ENCODE data around the gene MAP1LC3B.
"Not testable (repeated sequence)": the region's sequence is repeated elsewhere in the genome, so short reads cannot be mapped to it uniquely, and the experiment has no call there.

The MAP1LC3B gene

DNA sequence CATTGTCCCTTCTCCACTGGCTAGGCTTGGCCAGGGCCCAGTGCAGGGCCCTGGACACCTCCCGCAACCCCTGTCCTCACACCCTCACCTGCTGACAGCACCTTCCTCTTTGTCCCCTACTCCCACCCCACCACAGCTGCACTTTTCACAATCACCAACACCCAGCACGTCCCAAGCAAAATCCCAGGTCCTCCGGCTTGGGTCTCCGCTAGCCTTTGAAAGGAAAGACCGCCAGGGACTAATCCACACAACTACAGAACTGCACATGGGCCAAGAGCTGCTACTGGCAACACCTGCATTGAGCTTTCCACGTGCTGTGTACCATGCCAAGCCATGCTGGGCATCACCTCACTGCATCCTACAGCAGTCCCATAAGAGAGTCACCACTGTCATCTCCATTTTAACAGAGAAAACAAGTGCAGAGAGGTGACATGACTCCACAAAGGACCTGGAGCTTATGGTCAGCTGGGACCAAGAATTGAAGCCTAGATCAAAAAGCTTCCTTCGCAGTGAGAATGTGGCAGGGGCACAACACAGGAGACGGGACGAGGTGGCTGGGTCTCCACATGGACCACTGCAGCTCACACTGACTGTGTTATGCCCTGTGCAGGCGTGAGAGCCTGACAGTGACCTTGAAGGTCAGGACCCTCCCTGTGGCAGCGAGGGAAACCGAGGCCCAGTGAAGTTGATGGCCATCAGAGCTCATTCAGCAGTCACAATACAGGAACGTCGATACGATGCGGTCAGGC, 31.1 kb upstream of the MAP1LC3B start:
- no peak for DNase-seq (ENCODE audit: low spot score)
- TF ChIP-seq, protein P1, sequence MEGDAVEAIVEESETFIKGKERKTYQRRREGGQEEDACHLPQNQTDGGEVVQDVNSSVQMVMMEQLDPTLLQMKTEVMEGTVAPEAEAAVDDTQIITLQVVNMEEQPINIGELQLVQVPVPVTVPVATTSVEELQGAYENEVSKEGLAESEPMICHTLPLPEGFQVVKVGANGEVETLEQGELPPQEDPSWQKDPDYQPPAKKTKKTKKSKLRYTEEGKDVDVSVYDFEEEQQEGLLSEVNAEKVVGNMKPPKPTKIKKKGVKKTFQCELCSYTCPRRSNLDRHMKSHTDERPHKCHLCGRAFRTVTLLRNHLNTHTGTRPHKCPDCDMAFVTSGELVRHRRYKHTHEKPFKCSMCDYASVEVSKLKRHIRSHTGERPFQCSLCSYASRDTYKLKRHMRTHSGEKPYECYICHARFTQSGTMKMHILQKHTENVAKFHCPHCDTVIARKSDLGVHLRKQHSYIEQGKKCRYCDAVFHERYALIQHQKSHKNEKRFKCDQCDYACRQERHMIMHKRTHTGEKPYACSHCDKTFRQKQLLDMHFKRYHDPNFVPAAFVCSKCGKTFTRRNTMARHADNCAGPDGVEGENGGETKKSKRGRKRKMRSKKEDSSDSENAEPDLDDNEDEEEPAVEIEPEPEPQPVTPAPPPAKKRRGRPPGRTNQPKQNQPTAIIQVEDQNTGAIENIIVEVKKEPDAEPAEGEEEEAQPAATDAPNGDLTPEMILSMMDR (IDR thresholded peaks at IDR 0.05; ENCODE audit: extremely low read depth, missing control alignments) = no peak

DNA sequence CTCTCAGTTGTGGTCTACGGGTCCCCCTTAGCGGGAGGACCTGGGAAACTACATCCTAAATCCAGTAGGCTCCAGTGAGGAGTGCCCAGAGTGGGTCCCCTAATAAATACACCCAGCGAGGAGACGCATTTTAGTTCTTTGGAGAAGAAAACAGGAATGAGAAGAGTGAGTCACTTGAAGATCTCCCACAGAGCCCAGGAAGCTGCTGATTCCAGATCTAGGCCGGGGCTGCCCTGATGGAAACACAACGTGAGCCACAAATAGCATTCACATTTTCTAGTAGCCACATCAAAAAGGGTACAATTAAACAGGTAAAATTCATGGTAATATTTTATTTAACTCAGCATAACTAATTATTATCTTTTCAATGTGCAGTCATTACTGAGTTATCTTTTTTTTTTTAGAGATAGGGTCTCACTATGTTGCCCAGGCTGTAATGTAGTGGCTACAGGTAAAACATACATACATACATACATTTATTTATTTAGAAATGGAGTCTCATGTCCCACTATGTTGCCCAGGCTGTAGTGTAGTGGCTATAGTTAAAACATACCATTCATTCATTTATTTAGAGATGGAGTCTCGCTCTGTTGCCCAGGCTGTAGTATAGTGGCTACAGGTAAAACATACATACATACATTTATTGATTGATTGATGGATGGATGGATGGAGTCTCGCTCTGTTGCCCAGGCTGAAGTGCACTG, 30.1 kb upstream of the MAP1LC3B start:
- no peak for DNase-seq (ENCODE audit: low spot score)
- TF ChIP-seq, protein P1 (IDR thresholded peaks at IDR 0.05; ENCODE audit: extremely low read depth, missing control alignments) = no peak

DNA sequence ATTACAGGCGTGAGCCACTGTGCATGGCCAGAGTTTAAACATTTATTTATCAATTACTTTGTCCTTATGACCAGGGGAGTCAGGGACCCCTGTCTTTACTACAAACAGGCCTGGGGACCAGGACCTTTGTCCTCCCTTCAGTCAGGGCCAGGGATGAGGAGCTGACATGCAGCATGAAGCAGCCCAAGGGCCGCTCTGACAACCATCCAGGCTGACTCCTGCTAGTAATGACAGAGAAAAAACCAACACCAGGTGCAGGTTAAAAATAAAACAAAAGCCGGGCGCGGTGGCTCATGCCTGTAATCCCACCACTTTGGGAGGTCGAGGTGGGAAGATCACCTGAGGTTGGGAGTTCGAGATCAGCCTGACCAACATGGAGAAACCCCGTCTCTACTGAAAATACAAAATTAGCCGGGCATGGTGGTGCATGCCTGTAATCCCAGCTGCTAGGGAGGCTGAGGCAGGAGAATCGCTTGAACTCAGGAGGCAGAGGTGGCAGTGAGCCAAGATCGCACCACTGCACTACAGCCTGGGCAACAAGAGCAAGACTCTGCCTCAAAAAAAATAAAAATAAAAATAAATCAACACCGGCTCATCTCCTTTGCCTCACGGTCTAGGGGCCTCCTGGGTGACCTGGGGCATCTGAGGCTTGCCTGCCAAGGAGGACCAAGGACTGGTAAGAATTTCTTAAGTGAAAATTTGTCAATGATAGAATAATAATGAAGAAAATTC, 29.1 kb upstream of the MAP1LC3B start:
- not testable (repeated sequence) for DNase-seq (ENCODE audit: low spot score)

DNA sequence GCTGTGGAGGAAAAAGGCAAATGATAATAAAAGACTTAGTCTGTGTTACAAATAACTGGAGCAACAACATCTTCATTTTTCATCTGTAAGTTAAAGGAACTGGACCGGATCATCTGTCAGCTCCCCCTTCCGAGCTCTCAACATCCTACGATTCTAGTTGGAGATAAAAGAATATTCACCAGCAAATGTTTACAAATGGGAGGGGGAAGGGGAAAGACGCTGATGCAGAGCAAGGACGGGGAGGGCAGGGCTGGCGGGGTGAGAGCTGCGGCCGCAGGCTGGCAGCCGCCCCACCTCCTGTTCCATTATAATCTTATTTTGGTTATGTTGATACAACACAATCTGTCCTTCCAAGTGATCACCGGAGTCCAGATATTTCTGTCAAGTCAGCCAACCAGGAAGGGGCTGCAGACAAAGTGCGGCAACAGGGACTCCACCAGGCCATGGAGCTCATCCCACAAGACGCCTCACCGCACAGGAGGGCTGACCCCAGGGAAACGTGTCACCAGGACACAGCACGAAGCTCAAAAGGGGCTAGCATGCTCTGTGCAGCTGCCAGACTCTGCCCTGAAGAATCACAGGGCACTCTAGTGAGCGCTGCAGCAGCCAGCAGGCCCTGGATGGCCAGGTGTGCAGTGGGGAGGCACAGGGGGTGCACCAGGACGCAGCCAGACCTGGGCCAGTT, 28.2 kb upstream of the MAP1LC3B start:
- no peak for DNase-seq (ENCODE audit: low spot score)
- TF ChIP-seq, protein P1 (IDR thresholded peaks at IDR 0.05; ENCODE audit: extremely low read depth, missing control alignments) = no peak

DNA sequence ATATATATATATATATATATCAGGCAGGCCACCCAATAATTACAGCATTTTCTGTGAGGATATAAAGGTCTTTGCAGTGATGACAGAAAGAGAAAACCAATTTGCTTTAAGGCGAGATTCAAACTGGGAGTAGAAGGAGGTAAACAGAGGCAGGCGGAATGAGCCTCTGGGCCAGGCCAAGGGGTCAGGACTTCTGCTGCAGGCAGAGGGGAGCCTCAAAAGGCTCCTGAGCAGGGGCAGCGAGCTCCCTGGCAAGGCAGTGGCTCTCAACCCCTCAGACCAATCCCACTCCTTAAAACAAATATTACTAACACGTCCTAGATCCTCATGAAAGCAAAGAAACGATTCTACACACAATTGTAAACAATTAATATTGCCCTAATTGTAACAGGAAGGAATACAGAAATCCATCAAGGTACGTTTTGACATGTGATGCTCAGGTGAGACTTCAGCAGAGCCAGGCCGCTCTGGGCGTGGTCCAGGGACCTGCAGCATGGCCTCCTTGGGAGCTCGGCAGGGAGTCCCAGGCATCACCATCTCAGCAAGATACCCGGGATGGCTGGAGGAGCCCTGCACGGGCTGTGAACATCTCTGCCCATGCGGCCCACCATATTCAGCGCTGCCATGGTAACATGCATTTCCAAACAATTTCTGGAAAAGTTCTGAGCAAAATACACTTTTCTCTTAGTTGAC, 27.0 kb upstream of the MAP1LC3B start:
- TF ChIP-seq, protein P1 (IDR thresholded peaks at IDR 0.05; ENCODE audit: extremely low read depth, missing control alignments) = no peak
- no peak for DNase-seq (ENCODE audit: low spot score)

DNA sequence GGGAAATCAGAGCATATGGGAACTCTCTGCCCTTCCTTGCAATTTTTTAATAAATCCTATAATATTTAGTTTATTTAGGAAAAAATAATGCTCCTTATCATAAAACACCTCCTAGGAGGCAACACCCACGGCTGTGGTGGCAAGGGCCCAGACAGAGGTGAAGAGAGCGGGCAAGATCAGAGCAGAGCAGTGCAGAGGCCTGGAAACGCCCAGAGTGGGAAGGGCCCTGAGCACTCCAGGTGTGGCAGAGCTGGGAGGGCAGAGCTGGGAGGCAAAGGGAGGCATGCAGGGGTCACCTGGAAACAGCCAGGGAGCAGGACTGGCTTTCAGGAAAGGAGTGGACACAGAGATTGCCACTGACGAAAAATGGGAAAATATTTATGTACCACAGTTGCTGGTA, 25.8 kb upstream of the MAP1LC3B start:
- no peak for DNase-seq (ENCODE audit: low spot score)
- TF ChIP-seq, protein P1 (IDR thresholded peaks at IDR 0.05; ENCODE audit: extremely low read depth, missing control alignments) = no peak

DNA sequence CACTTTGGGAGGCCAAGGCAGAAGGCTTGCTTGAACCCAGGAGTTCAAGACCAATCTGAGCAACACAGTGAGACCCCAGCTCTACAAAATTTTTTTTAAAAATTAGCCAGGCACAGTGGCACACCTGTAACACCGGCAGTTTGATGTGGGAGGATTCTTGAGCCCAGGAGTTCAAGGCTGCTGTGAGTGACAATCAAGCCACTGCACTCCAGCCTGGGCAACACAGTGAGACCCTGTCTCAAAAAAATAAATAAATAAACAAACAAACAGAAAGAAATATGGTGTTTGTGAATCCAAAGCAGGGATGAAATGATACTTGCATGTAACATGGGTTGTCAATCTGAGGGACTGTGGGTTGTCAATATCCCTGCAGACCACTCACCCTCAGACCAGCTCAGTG, 25.2 kb upstream of the MAP1LC3B start:
- no peak for DNase-seq (ENCODE audit: low spot score)
- TF ChIP-seq, protein P1 (IDR thresholded peaks at IDR 0.05; ENCODE audit: extremely low read depth, missing control alignments) = no peak

Data from GM20000 (cell line).